ENCODE measurements around the gene PHLDB1.
"Not testable (repeated sequence)": the region's sequence is repeated elsewhere in the genome, so short reads cannot be mapped to it uniquely, and the experiment has no call there.

Gene PHLDB1

GRCh38 chr11:118611433-118611795 is 4.0 kb downstream of the PHLDB1 start:
- not testable (repeated sequence) for H3K14ac ChIP-seq (ENCODE audit: low read length in 2 of 2); H3K9me3 ChIP-seq (ENCODE audit: control insufficient read depth, low read length); H2AFZ ChIP-seq (ENCODE audit: low read depth, low read length); H2BK5ac ChIP-seq (ENCODE audit: low read depth, low read length, poor library complexity, severe bottlenecking); H3K27me3 ChIP-seq (ENCODE audit: control insufficient read depth in 1 of 2, insufficient read depth in 1 of 2, low read length in 2 of 2); H3K18ac ChIP-seq (ENCODE audit: low read depth in 1 of 2, low read length in 2 of 2); H4K8ac ChIP-seq (ENCODE audit: low read length); H2BK15ac ChIP-seq (ENCODE audit: low read depth, poor library complexity, severe bottlenecking); DNase-seq; H4K91ac ChIP-seq (ENCODE audit: low read length); H3K23ac ChIP-seq (ENCODE audit: low read length in 2 of 2); H3K79me1 ChIP-seq (replicated peaks; ENCODE audit: low read length, poor library complexity, severe bottlenecking)
- Histone ChIP-seq H3K4me3 (ENCODE audit: insufficient read depth in 1 of 2, low read depth in 1 of 2, low read length in 2 of 2) (peak overlapping the region in 1 of 2 experiments; percentile 86), H2AK5ac (ENCODE audit: low read length, severe bottlenecking) (peak overlapping the region; percentile 85), H3K4ac (ENCODE audit: low read depth in 1 of 2, low read length in 2 of 2) (peak overlapping the region in 1 of 2 experiments; percentile 35), H3K9ac (ENCODE audit: low read length) (peak overlapping the region; percentile 97), H3K27ac (ENCODE audit: low read length, poor library complexity, severe bottlenecking) (peak overlapping the region; percentile 16), H3K4me1 (ENCODE audit: control insufficient read depth, insufficient read depth, low read depth, low read length) (peaks cover 60% of the 10 kb centered on the region), H2BK120ac (ENCODE audit: low read depth, low read length) (peak overlapping the region; percentile 36), H2BK12ac (ENCODE audit: low read length in 2 of 2) (peak overlapping the region in 1 of 2 experiments; percentile 51), H3K4me2 (ENCODE audit: low read length, poor library complexity, severe bottlenecking) (peak overlapping the region; percentile 85), H3K36me3 (ENCODE audit: control insufficient read depth in 1 of 2, insufficient read depth in 2 of 2, low read depth in 1 of 2, low read length in 2 of 2) (peaks cover 30 to 37% of the 10 kb centered on the region in 2 experiments)
- WGBS, result 64% methylated on average over 12 of the region's 19 CpGs

DNA sequence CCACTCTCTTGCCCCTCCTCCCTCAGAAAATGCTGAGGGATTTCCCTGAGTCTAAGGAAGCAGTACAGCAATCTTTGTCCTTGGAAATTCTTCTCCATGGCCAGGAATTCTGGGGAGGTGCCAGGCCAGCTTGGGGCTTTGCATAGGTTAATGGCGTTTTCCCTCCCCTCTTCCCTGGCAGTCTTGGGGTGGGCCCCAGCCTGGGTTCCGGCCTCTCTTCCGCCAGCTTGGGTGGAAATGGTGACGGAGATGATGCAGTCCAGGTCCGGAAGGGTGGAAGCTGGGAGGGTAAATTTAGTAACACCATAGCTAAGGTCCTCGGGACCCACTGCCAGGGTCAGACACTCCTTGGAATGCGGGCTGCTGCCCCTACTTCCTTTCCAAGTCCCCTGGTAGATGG is 5.0 kb downstream of the PHLDB1 start:
- peak overlapping the region; percentile 71 for H2BK15ac ChIP-seq (ENCODE audit: low read depth, poor library complexity, severe bottlenecking)
- peaks cover 8% of the 10 kb centered on the region for H3K79me1 ChIP-seq (replicated peaks; ENCODE audit: low read length, poor library complexity, severe bottlenecking)
- peak overlapping the region; percentile 85 to 95 for H3K18ac ChIP-seq (ENCODE audit: low read depth in 1 of 2, low read length in 2 of 2)
- WGBS, result 9% methylated on average over 6 of the region's 7 CpGs
- H3K4me1 ChIP-seq (ENCODE audit: control insufficient read depth, insufficient read depth, low read depth, low read length), result peaks cover 53% of the 10 kb centered on the region
- peak overlapping the region; percentile 45 for H3K27ac ChIP-seq (ENCODE audit: low read length, poor library complexity, severe bottlenecking)
- H3K9ac ChIP-seq (ENCODE audit: low read length), result peak overlapping the region; percentile 77
- H2AK5ac ChIP-seq (ENCODE audit: low read length, severe bottlenecking), result peak overlapping the region; percentile 98
- H2BK120ac ChIP-seq (ENCODE audit: low read depth, low read length), result peak overlapping the region; percentile 37
- no peaks in the 10 kb centered on the region for H3K9me3 ChIP-seq (ENCODE audit: control insufficient read depth, low read length)
- H3K27me3 ChIP-seq (ENCODE audit: control insufficient read depth in 1 of 2, insufficient read depth in 1 of 2, low read length in 2 of 2), result no peaks in the 10 kb centered on the region
- no peak overlapping the region for H2AFZ ChIP-seq (ENCODE audit: low read depth, low read length)
- H3K4me3 ChIP-seq (ENCODE audit: insufficient read depth in 1 of 2, low read depth in 1 of 2, low read length in 2 of 2), result peak overlapping the region in 1 of 2 experiments; percentile 59
- peak overlapping the region in 1 of 2 experiments; percentile 75 for H3K14ac ChIP-seq (ENCODE audit: low read length in 2 of 2)
- peak overlapping the region; percentile 7 to 95 for H2BK12ac ChIP-seq (ENCODE audit: low read length in 2 of 2)
- peak; percentile 88 for DNase-seq
- peaks cover 38 to 46% of the 10 kb centered on the region in 2 experiments for H3K36me3 ChIP-seq (ENCODE audit: control insufficient read depth in 1 of 2, insufficient read depth in 2 of 2, low read depth in 1 of 2, low read length in 2 of 2)
- peak overlapping the region; percentile 79 to 91 for H3K4ac ChIP-seq (ENCODE audit: low read depth in 1 of 2, low read length in 2 of 2)
- H3K4me2 ChIP-seq (ENCODE audit: low read length, poor library complexity, severe bottlenecking), result peak overlapping the region; percentile 55
- H2BK5ac ChIP-seq (ENCODE audit: low read depth, low read length, poor library complexity, severe bottlenecking), result peak overlapping the region; percentile 24
- H3K23ac ChIP-seq (ENCODE audit: low read length in 2 of 2), result peak overlapping the region in 1 of 2 experiments; percentile 51
- H4K91ac ChIP-seq (ENCODE audit: low read length), result peak overlapping the region; percentile 79
- H4K8ac ChIP-seq (ENCODE audit: low read length), result peak overlapping the region; percentile 74

- H2BK12ac ChIP-seq (ENCODE audit: low read length in 2 of 2), result peak overlapping the region; percentile 59 to 60
- H4K91ac ChIP-seq (ENCODE audit: low read length), result peak overlapping the region; percentile 87
- WGBS, result 94% methylated on average over 6 of the region's 7 CpGs
These were observed 7.1 kb downstream of the PHLDB1 start for GRCh38 chr11:118614511-118614910.

GRCh38 chr11:118615282-118615975 is 8.0 kb downstream of the PHLDB1 start:
- H3K4me2 ChIP-seq (ENCODE audit: low read length, poor library complexity, severe bottlenecking), result peak overlapping the region; percentile 20
- peak overlapping the region; percentile 81 for H3K27ac ChIP-seq (ENCODE audit: low read length, poor library complexity, severe bottlenecking)
- H3K79me1 ChIP-seq (replicated peaks; ENCODE audit: low read length, poor library complexity, severe bottlenecking), result peaks cover 9% of the 10 kb centered on the region
- peak overlapping the region; percentile 55 for H2BK120ac ChIP-seq (ENCODE audit: low read depth, low read length)
- H3K14ac ChIP-seq (ENCODE audit: low read length in 2 of 2), result peak overlapping the region in 1 of 2 experiments; percentile 31
- H4K8ac ChIP-seq (ENCODE audit: low read length), result peak overlapping the region; percentile 79
- H3K23ac ChIP-seq (ENCODE audit: low read length in 2 of 2), result no peak overlapping the region
- no peaks in the 10 kb centered on the region for H3K27me3 ChIP-seq (ENCODE audit: control insufficient read depth in 1 of 2, insufficient read depth in 1 of 2, low read length in 2 of 2)
- H3K18ac ChIP-seq (ENCODE audit: low read depth in 1 of 2, low read length in 2 of 2), result peak overlapping the region; percentile 25 to 84
- no peak overlapping the region for H2AFZ ChIP-seq (ENCODE audit: low read depth, low read length)
- peaks cover 56% of the 10 kb centered on the region for H3K4me1 ChIP-seq (ENCODE audit: control insufficient read depth, insufficient read depth, low read depth, low read length)
- peaks cover 49 to 54% of the 10 kb centered on the region in 2 experiments for H3K36me3 ChIP-seq (ENCODE audit: control insufficient read depth in 1 of 2, insufficient read depth in 2 of 2, low read depth in 1 of 2, low read length in 2 of 2)
- peak overlapping the region; percentile 54 for H2BK5ac ChIP-seq (ENCODE audit: low read depth, low read length, poor library complexity, severe bottlenecking)
- H4K91ac ChIP-seq (ENCODE audit: low read length), result peak overlapping the region; percentile 87
- peak overlapping the region in 1 of 2 experiments; percentile 46 for H3K4ac ChIP-seq (ENCODE audit: low read depth in 1 of 2, low read length in 2 of 2)
- H2BK15ac ChIP-seq (ENCODE audit: low read depth, poor library complexity, severe bottlenecking), result peak overlapping the region; percentile 71
- H2AK5ac ChIP-seq (ENCODE audit: low read length, severe bottlenecking), result peak overlapping the region; percentile 95
- peak overlapping the region; percentile 60 to 80 for H2BK12ac ChIP-seq (ENCODE audit: low read length in 2 of 2)
- 64% methylated on average over 5 of the region's 6 CpGs for WGBS
- DNase-seq, result no peak
- H3K4me3 ChIP-seq (ENCODE audit: insufficient read depth in 1 of 2, low read depth in 1 of 2, low read length in 2 of 2), result no peak overlapping the region
- no peaks in the 10 kb centered on the region for H3K9me3 ChIP-seq (ENCODE audit: control insufficient read depth, low read length)
- H3K9ac ChIP-seq (ENCODE audit: low read length), result no peak overlapping the region

More at GRCh38 chr11:118614511-118614910, 7.1 kb downstream of the PHLDB1 start:
- peak overlapping the region; percentile 59 to 92 for H3K4ac ChIP-seq (ENCODE audit: low read depth in 1 of 2, low read length in 2 of 2)
- H2AFZ ChIP-seq (ENCODE audit: low read depth, low read length), result no peak overlapping the region
- H2BK120ac ChIP-seq (ENCODE audit: low read depth, low read length), result no peak overlapping the region
- peaks cover 8% of the 10 kb centered on the region for H3K79me1 ChIP-seq (replicated peaks; ENCODE audit: low read length, poor library complexity, severe bottlenecking)
- H3K4me1 ChIP-seq (ENCODE audit: control insufficient read depth, insufficient read depth, low read depth, low read length), result peaks cover 60% of the 10 kb centered on the region
- H3K27ac ChIP-seq (ENCODE audit: low read length, poor library complexity, severe bottlenecking), result peak overlapping the region; percentile 82
- H3K27me3 ChIP-seq (ENCODE audit: control insufficient read depth in 1 of 2, insufficient read depth in 1 of 2, low read length in 2 of 2), result no peaks in the 10 kb centered on the region
- no peak for DNase-seq
- H3K23ac ChIP-seq (ENCODE audit: low read length in 2 of 2), result peak overlapping the region in 1 of 2 experiments; percentile 94
- H3K4me2 ChIP-seq (ENCODE audit: low read length, poor library complexity, severe bottlenecking), result no peak overlapping the region
- H2BK15ac ChIP-seq (ENCODE audit: low read depth, poor library complexity, severe bottlenecking), result no peak overlapping the region
- H3K14ac ChIP-seq (ENCODE audit: low read length in 2 of 2), result peak overlapping the region in 1 of 2 experiments; percentile 70
- peak overlapping the region in 1 of 2 experiments; percentile 75 for H3K18ac ChIP-seq (ENCODE audit: low read depth in 1 of 2, low read length in 2 of 2)
- H3K9me3 ChIP-seq (ENCODE audit: control insufficient read depth, low read length), result no peaks in the 10 kb centered on the region
- no peak overlapping the region for H3K4me3 ChIP-seq (ENCODE audit: insufficient read depth in 1 of 2, low read depth in 1 of 2, low read length in 2 of 2)
- peak overlapping the region; percentile 42 for H2AK5ac ChIP-seq (ENCODE audit: low read length, severe bottlenecking)
- no peak overlapping the region for H3K9ac ChIP-seq (ENCODE audit: low read length)
- peaks cover 49 to 52% of the 10 kb centered on the region in 2 experiments for H3K36me3 ChIP-seq (ENCODE audit: control insufficient read depth in 1 of 2, insufficient read depth in 2 of 2, low read depth in 1 of 2, low read length in 2 of 2)
- H2BK5ac ChIP-seq (ENCODE audit: low read depth, low read length, poor library complexity, severe bottlenecking), result peak overlapping the region; percentile 77
- H4K8ac ChIP-seq (ENCODE audit: low read length), result peak overlapping the region; percentile 35

Measured in mesenchymal stem cell (in vitro differentiated cells and primary cell).